Measurements from ENCODE around the gene SKAP2. TPM values are rescaled to one million over a fixed set of nuclear protein-coding genes. Genes with fewer than 3 reads are reported as not detected.

The SKAP2 gene
- total RNA-seq, 1 experiment from 2014 or later, result 3.2 TPM

DNA sequence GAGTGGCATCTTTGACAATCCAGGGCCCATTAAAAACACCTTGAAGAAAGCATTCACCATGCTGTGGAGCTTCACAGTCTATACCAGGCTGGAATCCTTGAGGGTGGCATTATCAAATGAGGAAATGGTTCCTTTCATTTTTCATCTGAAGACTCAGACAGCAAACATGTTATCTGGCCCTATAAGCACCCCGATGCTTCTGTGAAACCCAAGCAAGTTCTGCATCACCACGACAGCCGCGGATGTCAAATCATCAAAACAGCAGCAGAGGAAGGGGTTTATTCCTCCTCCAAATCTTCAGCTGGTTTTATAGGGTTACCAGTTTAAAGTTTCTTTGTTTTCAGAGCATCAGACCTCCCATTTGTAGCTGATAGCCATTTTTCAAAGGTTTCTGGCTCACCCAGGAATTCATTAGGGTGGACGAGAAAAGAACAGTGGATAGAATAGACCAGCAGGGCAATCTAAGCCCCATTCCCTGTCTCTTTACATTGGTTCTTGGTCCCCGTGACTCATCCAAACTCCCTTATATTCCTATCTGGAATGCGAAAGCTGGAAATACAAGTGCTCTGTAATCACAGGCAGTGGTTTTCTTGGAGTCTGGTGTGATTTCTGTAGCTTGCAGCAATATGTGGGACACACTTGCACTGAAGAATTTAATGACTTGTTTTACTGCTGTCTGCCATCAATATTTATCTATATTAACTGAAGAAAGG lies 217.9 kb downstream of the SKAP2 start:
- Histone ChIP-seq H3K4ac (ENCODE audit: low read depth, low read length) (no peak overlapping the region), H3K79me1 (ENCODE audit: insufficient read depth, low read depth, low read length, poor library complexity, severe bottlenecking) (no peaks in the 10 kb centered on the region), H2AFZ (ENCODE audit: low read length) (no peak overlapping the region), H4K5ac (ENCODE audit: insufficient read length, low read depth, low read length) (no peak overlapping the region), H4K20me1 (ENCODE audit: control insufficient read depth, insufficient read depth, insufficient read length) (no peaks in the 10 kb centered on the region), H2BK5ac (ENCODE audit: insufficient read length, low read length) (no peak overlapping the region), H3K14ac (ENCODE audit: insufficient read depth, low read length) (no peak overlapping the region), H2BK12ac (ENCODE audit: insufficient read length, low read depth, low read length) (no peak overlapping the region), H3K9me3 (ENCODE audit: control insufficient read depth, low read depth, low read length) (no peaks in the 10 kb centered on the region), H2BK15ac (ENCODE audit: low read depth, low read length) (no peak overlapping the region), H3K27ac (ENCODE audit: insufficient read length, low read depth, low read length) (no peak overlapping the region), H3K4me2 (ENCODE audit: insufficient read depth, insufficient read length, low read length) (no peak overlapping the region), H4K91ac (ENCODE audit: insufficient read length, low read depth, low read length) (no peak overlapping the region), H4K8ac (replicated peaks; ENCODE audit: insufficient read length, low read depth, low read length) (no peak overlapping the region), H2BK20ac (ENCODE audit: low read depth, low read length, poor library complexity, severe bottlenecking) (no peak overlapping the region), H3T11ph (ENCODE audit: low read length) (no peak overlapping the region), H3K9ac (ENCODE audit: extremely low read depth, insufficient read length, low read length) (no peak overlapping the region), H3K4me1 (ENCODE audit: insufficient read depth, low read length) (no peaks in the 10 kb centered on the region), H3K18ac (ENCODE audit: insufficient read length, low read depth, low read length) (no peak overlapping the region), H3K79me2 (ENCODE audit: insufficient read depth, low read length) (no peaks in the 10 kb centered on the region), H2AK5ac (ENCODE audit: insufficient read length, low read length) (no peak overlapping the region), H3K23me2 (ENCODE audit: insufficient read length, low read depth, low read length, poor library complexity, severe bottlenecking) (no peaks in the 10 kb centered on the region), H3K27me3 (ENCODE audit: insufficient read depth, low read length) (no peaks in the 10 kb centered on the region), H3K56ac (ENCODE audit: insufficient read length, low read depth, low read length) (no peak overlapping the region), H2BK120ac (ENCODE audit: low read depth, low read length, poor library complexity, severe bottlenecking) (no peak overlapping the region), H3K23ac (ENCODE audit: insufficient read length, low read depth, low read length) (no peak overlapping the region)
- DNase-seq, result no peak
- Mint-ChIP-seq H3K27me3 (ENCODE audit: low read depth) (peaks cover 1% of the 10 kb centered on the region), H3K36me3 (ENCODE audit: insufficient read depth in 1 of 3, low read depth in 3 of 3) (no peaks in the 10 kb centered on the region), H3K27ac (no peak overlapping the region), H3K9me3 (no peaks in the 10 kb centered on the region), H3K4me3 (no peak overlapping the region), H3K4me1 (peaks cover 3 to 4% of the 10 kb centered on the region in 2 experiments; a peak in 1 of 4 replicates)
- TF ChIP-seq, protein P1, sequence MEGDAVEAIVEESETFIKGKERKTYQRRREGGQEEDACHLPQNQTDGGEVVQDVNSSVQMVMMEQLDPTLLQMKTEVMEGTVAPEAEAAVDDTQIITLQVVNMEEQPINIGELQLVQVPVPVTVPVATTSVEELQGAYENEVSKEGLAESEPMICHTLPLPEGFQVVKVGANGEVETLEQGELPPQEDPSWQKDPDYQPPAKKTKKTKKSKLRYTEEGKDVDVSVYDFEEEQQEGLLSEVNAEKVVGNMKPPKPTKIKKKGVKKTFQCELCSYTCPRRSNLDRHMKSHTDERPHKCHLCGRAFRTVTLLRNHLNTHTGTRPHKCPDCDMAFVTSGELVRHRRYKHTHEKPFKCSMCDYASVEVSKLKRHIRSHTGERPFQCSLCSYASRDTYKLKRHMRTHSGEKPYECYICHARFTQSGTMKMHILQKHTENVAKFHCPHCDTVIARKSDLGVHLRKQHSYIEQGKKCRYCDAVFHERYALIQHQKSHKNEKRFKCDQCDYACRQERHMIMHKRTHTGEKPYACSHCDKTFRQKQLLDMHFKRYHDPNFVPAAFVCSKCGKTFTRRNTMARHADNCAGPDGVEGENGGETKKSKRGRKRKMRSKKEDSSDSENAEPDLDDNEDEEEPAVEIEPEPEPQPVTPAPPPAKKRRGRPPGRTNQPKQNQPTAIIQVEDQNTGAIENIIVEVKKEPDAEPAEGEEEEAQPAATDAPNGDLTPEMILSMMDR (conservative IDR thresholded peaks at IDR 0.05), result no peak
- WGBS (ENCODE audit: extremely low coverage, insufficient read length, low lambda C conversion rate), result no CpG with 5 or more reads among the region's 7 CpGs

All from H9 (cell line).